HG03060 (cell line): ENCODE measurements around the gene REXO5.
"Not testable (repeated sequence)": the region's sequence is repeated elsewhere in the genome, so short reads cannot be mapped to it uniquely, and the experiment has no call there.

ENCODE experiments used
- ATAC-seq: cut with Tn5 transposase; IDR thresholded peaks from one replicate; pipeline ENCODE4 v1.9.1; 2021; ENCODE audit warnings: low read depth, moderate number of reproducible peaks; ENCODE audit not compliant: unreplicated experiment

The REXO5 gene, protein sequence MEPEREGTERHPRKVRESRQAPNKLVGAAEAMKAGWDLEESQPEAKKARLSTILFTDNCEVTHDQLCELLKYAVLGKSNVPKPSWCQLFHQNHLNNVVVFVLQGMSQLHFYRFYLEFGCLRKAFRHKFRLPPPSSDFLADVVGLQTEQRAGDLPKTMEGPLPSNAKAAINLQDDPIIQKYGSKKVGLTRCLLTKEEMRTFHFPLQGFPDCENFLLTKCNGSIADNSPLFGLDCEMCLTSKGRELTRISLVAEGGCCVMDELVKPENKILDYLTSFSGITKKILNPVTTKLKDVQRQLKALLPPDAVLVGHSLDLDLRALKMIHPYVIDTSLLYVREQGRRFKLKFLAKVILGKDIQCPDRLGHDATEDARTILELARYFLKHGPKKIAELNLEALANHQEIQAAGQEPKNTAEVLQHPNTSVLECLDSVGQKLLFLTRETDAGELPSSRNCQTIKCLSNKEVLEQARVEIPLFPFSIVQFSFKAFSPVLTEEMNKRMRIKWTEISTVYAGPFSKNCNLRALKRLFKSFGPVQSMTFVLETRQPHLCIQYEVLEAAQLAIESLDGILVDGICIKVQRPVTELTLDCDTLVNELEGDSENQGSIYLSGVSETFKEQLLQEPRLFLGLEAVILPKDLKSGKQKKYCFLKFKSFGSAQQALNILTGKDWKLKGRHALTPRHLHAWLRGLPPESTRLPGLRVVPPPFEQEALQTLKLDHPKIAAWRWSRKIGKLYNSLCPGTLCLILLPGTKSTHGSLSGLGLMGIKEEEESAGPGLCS

DNA sequence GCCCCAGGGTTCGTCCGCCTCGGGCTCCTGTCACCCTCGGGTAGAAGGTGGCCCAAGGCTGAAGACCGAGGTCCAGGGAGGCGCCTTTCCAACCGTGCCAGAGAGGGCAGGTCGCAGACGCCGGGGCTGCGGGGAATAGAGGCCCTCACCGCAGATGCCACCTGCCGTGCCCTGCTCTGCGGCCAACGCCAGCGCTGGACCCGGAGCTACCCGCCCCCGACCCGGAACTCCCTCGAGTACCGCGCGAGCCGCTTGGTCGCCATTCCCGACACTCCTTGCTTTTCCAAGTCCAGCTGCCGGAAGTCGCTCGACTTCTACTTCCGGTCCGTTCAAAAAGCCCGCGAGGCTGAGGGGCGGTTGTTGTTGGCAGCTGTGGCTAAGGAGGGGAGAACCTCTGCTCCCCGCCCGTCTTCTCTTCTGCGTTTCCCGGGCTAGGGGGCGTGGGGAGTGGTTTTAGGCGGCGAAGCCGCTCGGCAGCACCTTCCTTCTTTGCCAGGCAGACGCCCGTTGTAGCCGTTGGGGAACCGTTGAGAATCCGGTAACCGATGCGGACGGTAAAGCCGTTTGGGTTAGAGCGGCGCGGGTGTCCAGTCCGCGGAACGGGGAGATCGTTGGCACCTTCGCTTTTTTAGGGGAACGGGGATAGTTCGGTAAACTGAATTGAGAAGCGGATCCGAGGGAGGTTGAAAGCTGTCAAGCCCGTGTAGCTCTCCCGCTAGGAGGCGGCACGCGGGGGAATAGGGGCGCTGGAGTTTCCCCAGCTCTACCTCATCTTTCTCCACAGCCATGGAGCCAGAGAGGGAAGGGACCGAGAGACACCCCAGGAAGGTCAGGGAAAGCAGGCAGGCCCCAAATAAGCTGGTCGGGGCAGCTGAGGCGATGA is at the start of gene REXO5, which contains the start of gene ERI2:
Gene REXO5 (plus strand): TSS at position 360 of the 883 bp plus-strand sequence. CDS start 427 bp downstream, at position 787.
Gene ERI2 (minus strand): TSS at position 305 of the 883 bp plus-strand sequence. CDS start 42 bp downstream, at position 263.
- ATAC-seq: no peak

DNA sequence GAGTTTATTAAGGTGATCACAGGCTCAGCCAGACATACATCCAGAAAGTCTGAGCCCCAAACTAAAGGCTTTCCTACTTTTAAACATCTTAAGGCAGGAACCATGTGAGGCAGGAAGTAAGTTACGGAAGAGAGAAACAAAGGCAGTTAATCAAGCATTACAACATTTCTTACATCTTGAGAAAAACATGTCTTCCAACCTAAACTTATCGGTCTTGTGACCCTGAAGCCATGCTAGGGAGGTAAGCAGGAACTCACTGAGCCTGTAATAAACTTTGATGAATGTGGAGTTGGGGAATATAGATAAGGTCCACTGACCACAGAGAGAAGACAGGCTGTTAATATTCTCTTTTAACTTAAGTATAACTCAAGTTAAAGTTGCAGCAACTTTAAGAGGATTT is 46.0 kb upstream of the REXO5 start:
- ATAC-seq: no peak

DNA sequence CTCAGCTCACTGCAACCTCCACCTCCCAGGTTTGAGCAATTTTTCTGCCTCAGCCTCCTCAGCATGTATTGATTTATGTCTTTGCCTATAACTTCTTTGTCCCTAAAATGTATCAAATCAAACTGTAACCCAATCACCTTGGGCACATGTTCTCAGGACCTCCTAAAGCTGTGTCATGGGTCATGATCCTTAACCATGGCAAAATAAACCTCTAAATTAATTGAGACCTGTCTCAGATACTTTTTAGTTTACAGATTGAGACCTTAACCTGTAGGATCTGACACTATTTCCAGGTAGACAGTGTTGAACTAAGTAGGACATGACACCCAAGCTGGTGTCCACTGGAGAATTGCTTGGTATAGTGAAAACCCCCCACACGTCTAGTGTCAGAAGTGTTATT is 45.2 kb upstream of the REXO5 start:
- ATAC-seq: no peak

DNA sequence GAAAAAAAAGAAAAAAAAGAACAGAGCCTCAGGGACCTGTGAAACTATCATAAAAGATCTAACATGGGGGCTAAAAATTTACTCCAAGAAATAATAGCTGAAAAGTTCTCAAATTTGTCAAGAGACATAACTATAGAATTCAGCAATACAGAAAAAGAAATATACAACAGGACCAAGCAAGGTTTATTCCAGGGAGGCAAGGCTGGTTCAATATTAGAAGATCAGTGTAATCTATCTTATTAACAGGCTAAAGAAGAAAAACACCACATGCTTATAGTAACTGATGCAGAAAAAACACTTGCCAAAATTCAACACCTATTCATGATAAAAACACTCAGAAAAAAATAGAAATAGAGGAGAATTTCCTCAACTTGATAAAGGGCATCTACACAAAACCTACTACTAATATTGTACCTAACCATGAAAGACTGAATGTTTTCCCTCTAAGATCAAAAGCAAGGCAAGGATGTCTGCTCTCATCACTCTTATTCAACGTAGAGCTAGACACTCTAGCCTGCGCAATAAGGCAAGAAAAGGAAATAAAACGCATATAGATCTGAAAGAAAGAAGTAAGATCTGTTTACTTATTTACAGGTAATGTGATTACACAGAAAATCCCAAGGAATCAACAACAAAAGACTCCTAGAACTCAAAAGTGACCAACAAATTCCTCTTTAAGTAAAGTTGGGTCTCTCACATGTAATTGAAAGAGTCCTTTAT is 43.8 kb upstream of the REXO5 start:
- no peak for ATAC-seq

DNA sequence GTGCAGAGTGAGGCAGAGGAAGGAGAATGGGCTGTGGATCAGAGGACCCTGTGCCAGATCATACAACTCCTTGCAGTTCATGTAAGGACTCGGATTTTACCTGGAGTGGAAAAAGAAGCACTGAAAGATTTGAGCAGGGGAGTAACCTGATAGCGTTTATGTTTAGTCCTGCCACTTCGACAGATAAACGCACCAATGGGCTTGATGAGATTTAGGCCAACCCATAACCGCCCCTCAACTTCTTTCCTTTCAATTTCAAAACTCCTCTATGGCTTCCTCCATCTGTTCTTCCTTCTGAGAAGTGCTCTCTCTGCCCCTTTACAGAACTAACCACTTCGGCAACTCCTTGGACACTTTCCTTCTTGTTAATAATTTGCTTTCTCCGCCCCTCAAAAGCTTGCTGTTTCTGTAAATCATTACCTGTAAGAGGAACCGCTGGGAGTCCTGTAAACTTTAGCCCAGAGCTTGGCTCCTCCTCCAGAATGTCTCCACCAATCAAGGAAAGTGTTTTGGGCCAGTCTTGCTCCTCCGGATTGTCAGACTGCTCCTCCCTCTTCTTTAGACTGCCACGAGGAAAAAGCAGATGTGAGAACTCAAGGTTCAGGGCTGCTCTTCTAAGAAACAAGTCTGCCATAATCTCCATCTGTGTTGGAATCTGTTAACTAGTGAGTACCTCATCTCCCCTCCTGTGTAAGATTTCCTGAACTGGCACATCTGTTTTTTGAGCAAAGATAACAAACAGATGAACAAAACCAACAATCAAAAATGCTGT is 42.7 kb upstream of the REXO5 start, which contains the start of gene ACSM3:
Gene ACSM3 (plus strand): TSS at position 554 of the 772 bp plus-strand sequence. CDS start 6,021 bp downstream, outside the sequence.
- ATAC-seq: peak; percentile 78

DNA sequence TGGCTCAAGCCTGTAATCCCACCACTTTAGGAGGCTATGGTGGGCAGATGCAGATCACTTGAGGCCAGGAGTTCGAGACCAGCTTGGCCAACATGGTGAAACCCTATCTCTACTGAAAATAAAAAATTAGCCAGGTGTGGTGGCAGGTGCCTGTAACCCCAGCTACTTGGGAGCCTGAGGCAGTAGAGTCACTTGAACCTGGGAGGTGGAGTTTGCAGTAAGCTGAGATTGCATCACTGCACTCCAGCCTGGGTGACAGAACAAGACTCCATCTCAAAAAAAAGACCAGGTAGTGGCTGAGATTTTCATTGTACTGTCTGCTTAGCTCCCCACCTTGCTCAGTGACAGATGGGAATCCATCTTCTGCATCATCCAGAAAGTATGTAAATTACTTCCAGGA is 41.9 kb upstream of the REXO5 start:
- ATAC-seq: not testable (repeated sequence)

DNA sequence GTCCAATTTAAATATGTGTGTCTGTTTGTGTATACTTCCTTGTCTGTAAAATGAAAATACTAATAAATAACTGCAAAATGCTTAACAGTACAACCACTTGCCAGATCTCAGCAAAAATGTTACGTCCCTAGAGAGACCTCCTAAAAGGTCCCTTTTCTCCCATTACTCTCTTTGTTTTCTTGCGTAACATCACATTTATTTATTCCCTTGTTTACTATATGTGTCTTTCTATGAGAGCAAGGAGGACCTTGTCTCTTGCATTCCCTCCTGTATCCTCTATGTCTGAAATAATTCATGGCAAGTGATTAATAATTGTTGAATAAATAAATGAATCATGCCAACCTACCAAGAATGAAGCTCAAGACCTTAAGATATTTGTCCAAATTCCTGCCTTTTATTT is 40.6 kb upstream of the REXO5 start:
- no peak for ATAC-seq

DNA sequence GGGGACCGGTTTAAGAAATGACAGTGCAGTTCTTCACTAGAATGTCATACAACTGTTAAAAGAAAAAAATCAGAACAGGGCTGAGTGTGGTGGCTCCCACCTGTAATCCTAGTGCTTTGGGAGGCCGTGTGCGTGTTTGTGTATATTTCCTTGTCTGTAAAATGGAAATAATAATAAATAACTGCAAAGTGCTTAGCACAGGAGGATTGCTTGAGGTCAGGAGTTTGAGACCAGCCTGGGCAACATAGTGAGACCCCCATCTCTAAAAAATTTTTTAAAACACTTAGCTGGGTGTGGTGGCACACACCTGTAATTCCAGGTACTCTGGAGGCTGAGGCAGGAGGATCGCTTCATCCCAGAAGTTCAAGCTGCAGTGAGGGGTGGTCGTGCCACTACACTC is 40.0 kb upstream of the REXO5 start:
- ATAC-seq: no peak

DNA sequence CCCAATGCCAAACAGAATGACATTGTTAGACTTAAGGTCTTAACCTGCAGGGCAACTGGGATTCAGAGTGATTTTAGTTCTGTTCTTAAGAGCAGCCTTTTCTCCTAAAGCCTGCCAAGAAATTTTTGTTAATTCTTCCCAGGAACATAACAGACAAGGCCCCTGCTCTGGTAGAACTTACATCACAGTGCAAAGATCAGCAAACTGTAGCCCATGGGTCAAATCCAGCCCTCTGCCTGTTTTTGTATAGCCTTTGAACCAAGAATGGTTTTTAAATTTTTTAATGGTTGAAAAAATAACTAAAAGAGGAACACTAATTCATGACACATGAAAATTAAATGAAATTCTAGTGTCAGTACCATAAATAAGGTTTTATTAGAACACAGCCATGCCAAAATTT is 38.8 kb upstream of the REXO5 start:
- ATAC-seq: no peak

DNA sequence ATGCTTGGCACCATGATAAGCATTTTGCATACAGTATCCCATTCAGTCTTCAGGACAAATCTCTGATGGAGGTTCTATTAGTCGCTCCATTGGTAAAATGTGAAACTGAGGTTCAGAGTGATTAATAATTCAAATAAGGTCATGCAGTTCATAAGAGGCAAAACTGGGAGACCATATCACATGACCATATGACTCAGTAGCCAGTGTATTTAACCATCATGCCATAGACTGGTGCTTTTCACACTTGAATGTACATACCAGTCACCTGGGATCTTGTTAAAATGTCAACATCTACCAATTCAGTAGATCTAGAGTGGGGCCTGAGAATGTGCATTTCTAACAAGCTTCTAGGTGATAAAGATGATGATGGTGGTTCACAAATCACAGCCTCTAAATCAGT is 38.2 kb upstream of the REXO5 start:
- ATAC-seq: no peak

DNA sequence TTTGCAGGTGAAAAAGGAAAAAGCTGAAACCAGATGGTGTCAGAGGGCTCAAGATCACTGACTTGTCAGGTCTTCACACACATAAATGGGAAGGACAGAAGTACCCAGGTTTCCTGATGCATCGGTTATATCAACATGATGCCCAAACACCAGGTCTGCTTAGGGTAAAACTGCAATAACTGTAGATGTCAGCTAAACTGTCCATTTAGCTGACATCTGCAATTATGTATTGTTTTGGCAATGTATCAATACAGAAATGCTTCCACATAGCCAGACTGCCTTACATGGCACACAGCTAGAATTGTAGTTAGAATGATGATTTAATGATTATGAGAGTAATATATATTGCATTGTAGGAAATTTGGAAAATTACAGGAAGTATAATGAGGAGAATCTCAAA is 37.5 kb upstream of the REXO5 start:
- ATAC-seq: no peak

DNA sequence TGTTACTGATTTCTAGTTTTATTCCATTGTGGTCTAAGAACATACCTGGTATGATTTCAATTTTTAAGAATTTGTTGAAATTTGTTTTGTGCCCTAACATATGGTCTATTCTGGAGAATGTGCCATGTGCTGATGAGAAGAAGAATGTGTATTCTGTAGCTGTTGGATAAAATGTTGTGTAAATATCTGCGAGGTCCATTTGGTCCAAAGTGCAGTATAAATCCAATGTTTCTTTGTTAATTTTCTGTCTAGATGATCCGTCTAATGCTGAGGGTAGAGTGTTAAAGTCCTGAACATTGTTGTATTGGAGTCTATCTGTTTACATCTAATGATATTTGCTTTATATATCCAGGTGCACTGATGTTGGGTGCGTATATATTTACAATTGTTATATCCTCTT is 32.6 kb upstream of the REXO5 start:
- no peak for ATAC-seq

DNA sequence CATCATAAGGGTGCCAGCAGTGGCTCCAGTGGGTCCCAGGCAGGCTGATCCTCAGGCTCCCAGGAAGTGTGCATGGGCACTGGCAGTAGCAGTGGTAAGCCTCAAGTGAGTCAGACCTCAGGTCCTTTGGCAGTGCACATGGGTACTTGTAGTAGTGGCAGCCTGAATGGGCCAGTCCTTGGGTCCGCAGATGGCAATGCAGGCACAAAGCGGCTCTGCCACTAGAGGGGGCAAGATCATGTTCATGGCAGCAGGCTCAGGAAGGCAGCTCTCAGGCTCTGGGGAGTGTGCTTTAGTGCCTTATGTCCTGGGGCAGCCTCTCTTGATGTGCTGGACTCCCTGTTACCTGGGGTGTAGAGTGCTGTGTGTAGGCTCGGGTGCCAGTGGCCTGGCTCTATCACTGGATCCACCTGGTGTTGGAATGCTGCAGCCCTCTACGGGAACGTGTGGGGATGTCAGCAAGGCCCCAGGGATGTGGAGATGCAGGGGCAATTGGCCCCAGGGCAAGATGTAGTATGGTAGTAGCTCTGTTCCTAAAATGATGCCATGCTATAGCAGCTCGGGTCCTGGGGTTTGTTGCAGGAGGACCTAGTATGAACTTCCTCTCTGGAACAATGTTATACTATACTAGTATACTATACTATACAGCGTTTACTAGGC is 31.5 kb upstream of the REXO5 start:
- ATAC-seq: no peak

DNA sequence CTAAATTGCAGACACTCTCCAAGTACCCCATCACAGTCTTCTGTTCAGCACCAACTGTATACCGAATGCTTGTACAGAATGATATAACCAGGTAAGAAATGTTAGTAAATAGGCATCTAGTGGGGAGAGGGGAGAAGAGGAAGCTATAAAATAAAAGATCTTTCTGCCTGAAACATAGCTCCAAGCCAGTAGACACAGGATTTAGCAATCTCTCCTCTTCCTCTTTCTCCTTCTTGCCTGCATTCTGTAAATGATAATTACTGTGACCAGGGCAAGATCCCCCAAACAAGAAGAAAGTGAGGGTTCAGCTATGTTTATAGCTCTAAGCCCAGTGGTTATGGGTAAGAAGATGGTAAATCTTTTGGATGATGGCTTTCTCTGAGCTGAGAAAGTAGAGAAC is 24.6 kb upstream of the REXO5 start:
- ATAC-seq: no peak

DNA sequence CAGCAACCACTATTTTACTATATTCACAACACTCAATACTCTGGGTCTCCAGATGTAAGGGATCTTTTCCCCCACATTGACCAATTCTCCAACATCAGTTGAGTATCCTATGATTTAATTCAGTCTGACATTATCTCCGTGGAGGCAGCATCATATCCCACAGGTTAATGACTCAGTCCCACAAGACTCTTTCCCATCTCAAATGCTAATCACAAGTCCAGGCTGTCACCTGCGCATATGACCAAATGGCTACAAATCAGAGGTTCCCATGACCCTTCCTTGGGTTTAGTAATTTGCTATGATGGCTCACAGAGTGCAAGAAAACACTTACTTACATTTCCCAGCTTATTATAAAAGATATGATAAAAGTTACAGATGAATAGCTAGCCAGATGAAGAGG is 23.9 kb upstream of the REXO5 start:
- ATAC-seq: no peak

DNA sequence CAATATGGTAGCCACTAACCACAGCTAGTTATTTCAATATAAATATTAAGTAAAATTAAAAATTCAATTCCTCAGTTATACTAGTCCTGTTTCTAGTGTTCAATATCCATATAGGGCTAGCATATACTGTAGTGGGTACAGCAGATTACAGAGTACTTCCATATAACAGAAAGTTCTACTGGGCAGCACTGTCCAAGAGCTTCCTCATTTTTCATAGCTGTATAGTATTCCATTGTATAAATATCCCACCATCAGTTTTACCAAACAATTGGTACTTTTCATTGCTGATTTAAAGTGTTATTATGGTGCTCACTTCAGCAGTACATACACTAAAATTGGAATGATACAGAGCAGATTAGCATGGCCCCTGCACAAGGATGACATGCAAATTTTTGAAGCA is 22.1 kb upstream of the REXO5 start:
- no peak for ATAC-seq

DNA sequence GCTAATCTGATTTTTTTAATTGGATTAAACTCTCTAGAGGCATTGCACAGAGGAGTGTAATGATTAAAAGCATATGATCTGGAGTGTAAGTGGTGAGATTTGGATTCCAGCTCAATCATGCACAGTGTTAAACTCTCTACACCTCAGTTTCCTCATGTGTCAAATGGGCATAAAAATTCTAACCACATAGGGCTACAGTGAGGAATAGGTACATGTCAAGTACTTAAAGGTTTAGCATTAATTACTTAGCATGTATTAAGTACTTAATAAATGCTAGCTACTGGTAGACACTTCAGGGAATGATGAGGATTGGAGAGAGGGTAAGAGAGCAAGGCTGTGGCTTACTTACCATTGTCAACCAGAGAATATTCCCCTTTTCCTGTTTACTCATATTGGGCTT is 17.2 kb upstream of the REXO5 start:
- ATAC-seq: no peak

DNA sequence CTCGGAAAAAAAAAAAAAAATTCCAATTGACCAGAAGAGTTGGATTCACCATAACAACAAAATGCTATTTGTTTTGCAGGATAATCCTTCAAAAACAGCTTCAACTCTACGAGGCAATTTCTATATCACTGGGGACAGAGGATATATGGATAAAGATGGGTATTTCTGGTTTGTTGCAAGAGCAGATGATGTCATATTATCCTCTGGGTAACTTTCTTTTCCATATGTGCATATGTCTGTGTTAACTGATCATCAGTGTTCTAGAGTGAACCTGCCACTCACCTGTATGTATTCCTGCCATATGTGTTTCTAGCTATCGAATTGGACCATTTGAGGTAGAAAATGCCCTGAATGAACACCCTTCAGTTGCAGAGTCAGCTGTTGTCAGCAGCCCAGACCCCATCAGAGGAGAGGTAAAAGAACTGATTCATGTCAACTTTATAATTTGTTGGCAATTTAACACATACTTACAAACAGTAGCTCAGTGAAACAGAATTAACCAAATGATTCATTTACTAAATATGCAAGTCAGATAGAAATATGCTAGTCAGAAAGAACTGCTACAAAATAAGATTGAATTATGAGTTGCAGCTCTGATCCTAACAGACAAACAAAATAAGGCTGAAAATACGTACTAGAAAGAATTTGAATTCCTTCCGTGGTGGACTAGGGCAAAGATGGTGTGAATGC is 14.3 kb upstream of the REXO5 start:
- ATAC-seq: no peak
